Osteoblast (primary cell): Measurements from ENCODE around the gene FKBP11. TPM values are rescaled to one million over a fixed set of nuclear protein-coding genes. Genes with fewer than 3 reads are reported as not detected.
A peak's percentile ranks its signal among the peaks of the same experiment; 100 is the strongest.

Experiments
- DNase-seq: peaks from one replicate; pipeline ENCODE4 v3.0.0; 2011; ENCODE audit warnings: low spot score, mixed read lengths; ENCODE audit not compliant: insufficient read length; ENCODE audit errors: missing footprints
- H2AFZ ChIP-seq: 2 replicates; pipeline ENCODE4 v1.6.0; 2011; ENCODE audit warnings: mild to moderate bottlenecking, low read length
- H3K27ac ChIP-seq: 2 replicates; pipeline ENCODE4 v1.5.1; 2011; ENCODE audit warnings: mild to moderate bottlenecking, low read depth, low read length, moderate library complexity
- H3K27me3 ChIP-seq: 2 replicates; pipeline ENCODE4 v1.6.0; 2012; ENCODE audit warnings: mild to moderate bottlenecking, control low read depth, inconsistent platforms, low read length, moderate library complexity; ENCODE audit not compliant: insufficient read depth
- H3K36me3 ChIP-seq: 2 replicates; pipeline ENCODE4 v1.5.1; 2011; ENCODE audit warnings: mild to moderate bottlenecking, low read length, control low read depth, moderate library complexity; ENCODE audit not compliant: insufficient read depth
- H3K4me1 ChIP-seq: 2 replicates; pipeline ENCODE4 v1.5.1; 2011; ENCODE audit warnings: mild to moderate bottlenecking, low read length, control low read depth, moderate library complexity; ENCODE audit not compliant: insufficient read depth
- H3K4me2 ChIP-seq: 2 replicates; pipeline ENCODE4 v1.6.0; 2011; ENCODE audit warnings: mild to moderate bottlenecking, low read length; ENCODE audit not compliant: insufficient read depth
- H3K4me3 ChIP-seq: fragments of 200-600 bp; sonication (generic); 3 replicates; pipeline ENCODE4 v1.5.1; 2012; ENCODE audit warnings: mild to moderate bottlenecking, low read length, inconsistent platforms; ENCODE audit not compliant: insufficient read depth
- H3K79me2 ChIP-seq: 2 replicates; pipeline ENCODE4 v1.6.0; 2012; ENCODE audit warnings: mild to moderate bottlenecking, low read length, control low read depth, inconsistent platforms; ENCODE audit not compliant: insufficient read depth
- H3K9me3 ChIP-seq: 2 replicates; pipeline ENCODE4 v1.5.1; 2011; ENCODE audit warnings: low read depth, low read length, control low read depth
- H4K20me1 ChIP-seq: 2 replicates; pipeline ENCODE4 v1.6.0; 2012; ENCODE audit warnings: mild to moderate bottlenecking, low read length, control low read depth; ENCODE audit not compliant: insufficient read depth
- CTCF ChIP-seq: IDR thresholded peaks from 2 replicates; pipeline ENCODE4 v1.5.1; 2011; ENCODE audit warnings: mild to moderate bottlenecking, low read depth, low read length, moderate library complexity; ENCODE audit errors: extremely low read depth
- total RNA-seq: library from RNA; depleted of rRNA; stranded (reverse); fragments of >200 nt; gene quantifications from 2 replicates; pipeline ENCODE4 v1.2.3, GENCODE V29; 2012

Gene FKBP11
- total RNA-seq, 1 donor, result 31.8 TPM

- DNase-seq, result no peak
- H3K27me3 ChIP-seq, result no peaks in the 10 kb centered on the region
- H3K9me3 ChIP-seq, result no peaks in the 10 kb centered on the region
- H4K20me1 ChIP-seq, result peaks cover 31% of the 10 kb centered on the region
- H3K79me2 ChIP-seq, result peaks cover 43% of the 10 kb centered on the region
- TF ChIP-seq CTCF, result no peak
- H3K4me1 ChIP-seq, result peaks cover 23% of the 10 kb centered on the region
- H3K36me3 ChIP-seq, result peaks cover 15% of the 10 kb centered on the region
- H2AFZ ChIP-seq, result peak overlapping the region; percentile 94
- peak overlapping the region; percentile 43 for H3K27ac ChIP-seq
- H3K4me2 ChIP-seq, result peak overlapping the region; percentile 97
- peak overlapping the region; percentile 96 for H3K4me3 ChIP-seq
Measured at GRCh38 chr12:48958049-48958388, 32.7 kb upstream of the FKBP11 start.

DNA sequence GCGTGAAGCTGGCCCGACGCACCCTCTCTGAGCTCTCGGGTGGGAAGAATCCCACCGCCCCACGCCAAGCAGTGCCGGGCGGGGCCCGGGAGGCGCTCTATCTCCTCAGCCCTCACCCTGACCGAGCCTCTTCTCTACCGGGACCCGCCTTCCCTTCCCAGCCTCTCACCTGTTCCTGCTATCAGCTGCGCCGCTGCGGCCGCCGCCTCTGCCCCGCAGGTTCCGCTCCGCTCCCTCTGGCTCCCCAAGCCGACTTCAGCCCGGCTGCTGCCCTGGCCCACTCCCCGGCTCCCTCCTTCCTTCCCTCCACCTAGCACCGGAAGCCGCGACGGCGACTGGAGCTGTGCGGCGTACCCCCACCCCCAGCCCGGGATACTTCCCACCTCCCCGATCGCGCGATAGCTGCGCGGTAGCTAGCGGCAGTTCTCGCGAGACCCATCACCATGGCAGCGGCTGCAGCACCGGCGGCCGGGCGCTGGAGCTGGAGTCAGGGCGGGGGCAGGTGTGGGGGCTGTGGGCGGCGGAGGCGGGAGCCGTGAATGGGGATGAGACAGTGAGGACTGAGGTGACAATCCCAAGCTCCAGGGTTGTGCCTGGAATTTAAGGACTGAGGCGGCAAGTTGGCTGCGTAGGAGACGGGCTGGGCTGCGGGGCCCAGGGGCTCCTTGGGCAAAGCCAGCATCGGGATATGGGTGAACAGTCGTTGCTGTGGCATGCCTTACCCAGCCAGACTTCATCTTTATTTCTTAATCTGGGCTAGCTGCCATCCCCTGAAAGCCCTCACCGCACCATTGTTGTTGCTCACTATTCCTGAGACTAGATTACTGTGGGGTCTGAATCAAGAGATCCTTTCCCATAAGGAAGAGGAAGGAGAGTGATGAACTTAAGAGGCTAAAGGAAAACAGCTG is 32.1 kb upstream of the FKBP11 start, which contains the start of gene ARF3:
TSS of gene ARF3 (minus strand) at position 347 of the 908 bp plus-strand sequence. CDS start 16,392 bp downstream, outside the sequence.
- no peak for TF ChIP-seq CTCF
- Histone ChIP-seq H3K4me3 (peak within 1 kb of the TSS; percentile 96), H2AFZ (peak within 1 kb of the TSS; percentile 94), H3K4me1 (peaks cover 23% of the 10 kb centered on the region), H3K36me3 (peaks cover 21% of the 10 kb centered on the region), H3K27ac (peak within 1 kb of the TSS; percentile 87), H3K9me3 (no peaks in the 10 kb centered on the region), H4K20me1 (peaks cover 37% of the 10 kb centered on the region), H3K79me2 (peaks cover 49% of the 10 kb centered on the region), H3K4me2 (peak within 1 kb of the TSS; percentile 97), H3K27me3 (no peaks in the 10 kb centered on the region)
- DNase-seq, result peak; percentile 98

DNA sequence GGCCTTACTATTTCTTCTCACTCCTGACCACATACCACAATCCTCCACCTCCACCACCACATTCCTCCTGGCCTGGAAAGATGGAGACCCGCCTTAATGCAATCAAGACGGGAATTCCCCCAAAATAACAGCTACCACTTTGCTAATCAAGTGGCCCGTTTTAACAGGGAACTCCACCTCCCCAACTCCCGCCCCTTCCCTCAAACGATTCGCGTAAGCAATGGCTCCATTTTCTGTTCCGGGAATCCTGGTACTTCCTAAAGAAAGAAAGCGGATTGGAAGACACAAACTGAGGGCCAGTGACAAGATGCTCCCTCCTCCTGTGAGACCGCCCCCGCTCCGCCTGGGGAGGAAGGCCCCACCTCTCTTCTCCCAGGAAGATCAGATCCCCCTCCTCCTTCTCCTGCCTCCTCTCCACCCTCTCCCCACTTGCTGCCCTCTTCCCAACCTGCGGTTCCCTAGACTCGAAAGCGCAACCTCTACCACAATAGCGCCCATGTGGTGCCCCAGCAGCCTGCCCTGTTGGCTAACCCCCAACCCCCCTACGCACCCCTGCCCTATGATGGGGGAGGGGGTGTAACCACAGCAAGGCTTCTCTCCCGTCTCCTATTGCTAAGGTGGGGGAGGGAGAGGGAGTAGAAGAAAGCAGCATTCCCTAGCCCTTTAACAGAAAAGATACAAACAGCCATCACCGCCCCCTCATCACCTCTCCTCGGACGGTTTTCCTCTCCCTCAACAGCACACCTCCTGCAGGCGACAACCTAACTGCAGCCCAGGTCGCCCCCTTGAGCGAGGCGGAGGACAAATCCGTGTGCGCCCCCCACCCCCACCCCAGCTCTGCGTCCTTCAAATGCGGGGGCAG is 31.2 kb upstream of the FKBP11 start:
- Histone ChIP-seq H3K4me2 (peak overlapping the region; percentile 97), H4K20me1 (peaks cover 43% of the 10 kb centered on the region), H3K27me3 (no peaks in the 10 kb centered on the region), H2AFZ (peak overlapping the region; percentile 86), H3K36me3 (peaks cover 23% of the 10 kb centered on the region), H3K79me2 (peaks cover 57% of the 10 kb centered on the region), H3K4me1 (peaks cover 20% of the 10 kb centered on the region), H3K9me3 (no peaks in the 10 kb centered on the region), H3K4me3 (peak overlapping the region; percentile 96), H3K27ac (peak overlapping the region; percentile 87)
- TF ChIP-seq CTCF, result no peak
- peak; percentile 96 for DNase-seq
